Body of pancreas (tissue), 4 donors: Measurements from ENCODE around the gene MIF4GD.

Experiments used
- POLR2A ChIP-seq, 3 donors: fragments of 450-650 bp; IDR thresholded peaks; one replicate each; pipeline ENCODE4 v1.6.1; 2016; ENCODE audit warnings: antibody characterized with exemption in 3 of 3, mild to moderate bottlenecking in 2 of 3
- TF ChIP-seq, protein P1 (sequence below), 7 experiments: fragments of 450-650 bp in 4 of 7; fragments of 200-600 bp in 3 of 7; sonication (generic) in 3 of 7; IDR thresholded peaks; one replicate each; pipeline ENCODE4 v1.5.1; 2016 to 2019; ENCODE audit warnings: antibody characterized with exemption in 7 of 7

DNA sequence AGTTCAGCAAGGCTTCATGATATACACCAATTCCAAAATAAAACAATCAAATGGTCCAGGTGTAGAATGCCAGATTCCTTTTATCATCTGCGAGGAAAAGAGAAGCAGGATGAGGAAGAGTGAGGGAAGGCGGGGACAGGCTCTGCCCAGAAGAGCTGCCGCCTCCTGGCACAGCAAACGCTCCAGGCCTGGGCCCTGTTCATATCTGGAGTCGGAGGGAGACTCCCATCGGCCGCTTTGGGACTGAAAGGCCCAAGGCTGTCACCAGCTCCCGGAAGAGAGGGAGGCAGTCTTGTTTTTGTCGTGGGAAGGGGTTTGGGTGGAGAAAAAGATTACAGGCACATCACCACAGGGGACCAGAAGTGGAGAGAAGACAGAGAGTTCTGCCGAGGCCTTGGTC is 47.2 kb upstream of the MIF4GD start:
- TF ChIP-seq, protein P1, sequence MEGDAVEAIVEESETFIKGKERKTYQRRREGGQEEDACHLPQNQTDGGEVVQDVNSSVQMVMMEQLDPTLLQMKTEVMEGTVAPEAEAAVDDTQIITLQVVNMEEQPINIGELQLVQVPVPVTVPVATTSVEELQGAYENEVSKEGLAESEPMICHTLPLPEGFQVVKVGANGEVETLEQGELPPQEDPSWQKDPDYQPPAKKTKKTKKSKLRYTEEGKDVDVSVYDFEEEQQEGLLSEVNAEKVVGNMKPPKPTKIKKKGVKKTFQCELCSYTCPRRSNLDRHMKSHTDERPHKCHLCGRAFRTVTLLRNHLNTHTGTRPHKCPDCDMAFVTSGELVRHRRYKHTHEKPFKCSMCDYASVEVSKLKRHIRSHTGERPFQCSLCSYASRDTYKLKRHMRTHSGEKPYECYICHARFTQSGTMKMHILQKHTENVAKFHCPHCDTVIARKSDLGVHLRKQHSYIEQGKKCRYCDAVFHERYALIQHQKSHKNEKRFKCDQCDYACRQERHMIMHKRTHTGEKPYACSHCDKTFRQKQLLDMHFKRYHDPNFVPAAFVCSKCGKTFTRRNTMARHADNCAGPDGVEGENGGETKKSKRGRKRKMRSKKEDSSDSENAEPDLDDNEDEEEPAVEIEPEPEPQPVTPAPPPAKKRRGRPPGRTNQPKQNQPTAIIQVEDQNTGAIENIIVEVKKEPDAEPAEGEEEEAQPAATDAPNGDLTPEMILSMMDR (IDR thresholded peaks at IDR 0.05), result no peak
- no peak for TF ChIP-seq POLR2A (IDR thresholded peaks at IDR 0.05)
